Measurements from ENCODE around the gene PRKG1.
"Not testable (repeated sequence)": the region's sequence is repeated elsewhere in the genome, so short reads cannot be mapped to it uniquely, and the experiment has no call there.

PRKG1 gene

GRCh38 chr10:51729822-51730555 is 655.7 kb downstream of the PRKG1 start:
- no peak for DNase-seq

- DNase-seq, result no peak
Measured at GRCh38 chr10:51733057-51733456, 658.8 kb downstream of the PRKG1 start.

- no peak for DNase-seq
Measured at GRCh38 chr10:51743146-51743545, 668.9 kb downstream of the PRKG1 start.

- DNase-seq, result no peak
Measured at GRCh38 chr10:51744235-51745000, 670.1 kb downstream of the PRKG1 start.

DNA sequence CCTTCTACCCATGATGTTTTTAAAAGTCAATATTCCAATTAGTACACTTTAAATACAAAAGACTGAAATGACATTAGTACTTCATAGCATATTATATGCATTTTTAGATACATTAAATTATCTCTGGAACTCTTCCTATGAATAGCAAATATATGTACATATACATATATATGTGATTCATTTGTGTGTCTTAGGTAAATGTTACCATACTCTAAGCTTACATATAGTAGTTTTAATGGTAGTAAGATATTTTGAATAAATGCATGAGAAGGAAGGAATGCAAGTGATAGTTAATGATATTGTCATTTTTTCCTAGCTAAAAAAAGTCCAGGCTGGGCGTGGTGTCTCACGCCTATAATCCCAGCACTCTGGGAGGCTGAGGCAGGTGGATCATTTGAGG is 671.1 kb downstream of the PRKG1 start:
- DNase-seq, result no peak

- DNase-seq, result no peak
Measured at GRCh38 chr10:51747216-51747615, 672.9 kb downstream of the PRKG1 start.

- DNase-seq, result no peak
Measured at GRCh38 chr10:51748959-51749358, 674.7 kb downstream of the PRKG1 start.

DNA sequence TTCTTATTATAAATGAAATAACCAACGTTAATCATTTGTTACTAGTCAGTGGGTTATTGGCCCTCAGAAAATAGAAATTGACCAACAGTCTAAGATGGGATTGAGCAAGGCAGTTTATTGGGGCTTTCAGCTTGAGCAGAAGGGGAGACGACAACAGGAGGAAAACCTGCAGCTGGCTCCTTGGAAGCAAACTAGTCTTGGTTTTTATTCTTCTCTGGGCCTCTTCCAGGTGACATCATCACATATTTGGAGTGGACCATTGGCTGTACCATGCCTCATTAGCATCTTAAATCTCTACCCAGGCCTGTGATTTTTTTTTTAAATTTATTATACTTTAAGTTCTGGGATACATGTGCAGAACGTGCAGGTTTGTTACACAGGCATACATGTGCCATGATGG is 684.1 kb downstream of the PRKG1 start:
- DNase-seq, result no peak

DNA sequence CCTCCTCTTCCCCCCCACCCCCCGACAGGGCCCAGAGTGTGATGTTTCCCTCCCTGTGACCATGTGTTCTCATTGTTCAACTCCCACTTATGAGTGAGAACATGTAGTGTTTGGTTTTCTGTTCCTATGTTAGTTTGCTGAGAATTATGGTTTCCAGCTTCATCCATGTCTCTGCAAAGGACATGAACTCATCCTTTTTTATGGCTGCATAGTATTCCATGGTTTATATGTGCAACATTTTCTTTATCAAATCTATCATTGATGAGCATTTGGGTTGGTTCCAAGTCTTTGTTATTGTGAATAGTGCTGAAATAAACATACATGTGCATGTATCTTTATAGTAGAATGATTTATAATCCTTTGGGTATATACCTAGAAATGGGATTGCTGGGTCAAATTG is 684.6 kb downstream of the PRKG1 start:
- not testable (repeated sequence) for DNase-seq

- no peak for DNase-seq
Measured at GRCh38 chr10:51759896-51760534, 685.7 kb downstream of the PRKG1 start.

- DNase-seq, result no peak
Measured at GRCh38 chr10:51760864-51761640, 686.8 kb downstream of the PRKG1 start.

GRCh38 chr10:51763746-51764145 is 689.5 kb downstream of the PRKG1 start:
- no peak for DNase-seq

- no peak for DNase-seq
Measured at GRCh38 chr10:51765284-51765971, 691.1 kb downstream of the PRKG1 start.

GRCh38 chr10:51766423-51767102 is 692.3 kb downstream of the PRKG1 start:
- DNase-seq, result no peak

GRCh38 chr10:51767103-51767763 is 692.9 kb downstream of the PRKG1 start:
- DNase-seq, result no peak

GRCh38 chr10:51768886-51769465 is 694.7 kb downstream of the PRKG1 start:
- DNase-seq, result no peak

DNA sequence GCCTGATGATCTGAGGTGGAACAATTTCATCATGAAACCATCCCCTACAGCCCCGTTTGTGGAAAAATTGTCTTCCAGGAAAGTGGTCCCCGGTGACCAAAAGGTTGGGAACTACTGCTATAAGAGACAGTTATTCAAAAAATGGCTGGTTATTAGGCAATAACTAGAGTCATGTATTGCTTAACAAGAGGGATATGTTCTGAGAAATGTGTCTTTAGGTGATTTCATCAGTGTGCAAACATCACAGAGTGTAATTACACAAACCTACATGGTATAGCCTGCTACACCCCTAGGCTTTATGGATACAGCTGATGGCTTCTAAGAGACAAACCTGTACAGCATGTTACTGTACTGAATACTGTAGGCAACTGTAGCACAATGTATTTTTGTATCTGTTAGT is 696.4 kb downstream of the PRKG1 start:
- DNase-seq, result no peak

DNA sequence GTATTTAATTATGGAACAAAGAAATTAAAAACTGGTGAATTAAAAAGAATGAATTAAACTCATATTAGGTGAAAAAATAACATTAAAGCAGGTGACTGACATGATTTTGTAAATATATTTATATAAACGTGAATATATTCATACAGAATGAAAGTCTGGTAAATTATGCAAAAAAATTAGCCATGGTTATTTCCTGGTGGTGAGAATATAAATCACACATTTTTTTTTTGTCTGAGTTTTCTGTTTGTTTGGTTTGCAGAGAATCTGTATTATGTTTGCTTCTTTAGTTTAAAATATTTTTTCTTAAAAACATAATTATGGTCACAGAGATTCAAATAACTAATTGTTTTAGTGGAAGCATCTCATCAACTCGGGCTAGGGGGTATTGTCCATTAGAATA is 698.1 kb downstream of the PRKG1 start:
- DNase-seq, result no peak

DNA sequence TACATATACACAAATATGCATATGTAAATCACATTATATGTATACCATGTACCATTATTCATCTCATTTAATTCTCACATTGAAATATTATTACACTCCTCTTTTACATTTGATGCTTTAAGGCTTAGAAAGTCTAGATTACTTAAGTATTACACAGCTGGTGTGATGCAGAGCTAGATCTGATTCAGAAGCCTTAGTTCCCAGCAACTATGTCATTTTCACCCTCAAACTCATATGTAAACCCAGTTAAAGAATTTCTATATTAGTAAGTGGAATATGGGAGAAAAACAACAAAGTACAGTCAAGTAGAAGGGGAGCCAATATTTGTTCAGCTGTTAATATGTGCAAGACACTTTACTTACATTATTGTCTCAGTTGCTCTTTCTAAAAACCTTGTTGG is 699.4 kb downstream of the PRKG1 start:
- no peak for DNase-seq

- DNase-seq, result no peak
Measured at GRCh38 chr10:51783941-51784340, 709.7 kb downstream of the PRKG1 start.

All from CD4-positive, alpha-beta T cell treated with Interleukin-12 subunit alpha and Interleukin-12 subunit beta, for 1 hour (primary cell).